NCI-H2227 (cell line): ENCODE data around the gene WASF2.
"Not testable (repeated sequence)": the region's sequence is repeated elsewhere in the genome, so short reads cannot be mapped to it uniquely, and the experiment has no call there.

Source experiments
- DNase-seq: peaks from one replicate; lab custom pipeline; 2025; ENCODE audit not compliant: unreplicated experiment; lab: John Stamatoyannopoulos, UW

Gene WASF2

DNA sequence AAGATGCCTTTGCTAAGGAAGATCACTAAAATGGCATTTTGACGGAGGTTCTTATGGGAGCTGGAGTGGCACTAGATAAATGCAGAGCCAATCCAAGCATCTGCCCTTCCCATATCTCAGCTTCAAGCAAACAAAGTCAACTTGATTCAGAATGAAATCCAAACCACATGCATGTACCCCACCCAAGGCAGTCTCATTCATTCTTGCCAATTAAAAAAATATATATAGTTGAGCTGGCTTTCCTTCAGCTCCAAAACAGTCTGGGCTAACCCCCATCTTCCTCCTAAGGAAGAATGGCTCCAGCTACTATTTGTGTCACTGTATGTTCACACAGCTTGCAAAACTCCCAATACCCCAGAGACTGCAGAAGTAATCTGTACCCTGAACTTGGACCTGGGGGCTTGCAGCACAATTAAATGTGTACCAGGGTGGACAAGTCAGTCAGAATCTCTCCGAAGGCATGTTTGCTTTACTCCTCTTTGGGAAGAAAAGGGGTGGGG, 62.1 kb downstream of the WASF2 start:
- DNase-seq = no peak

- no peak for DNase-seq
These were observed 62.6 kb downstream of the WASF2 start for GRCh38 chr1:27427329-27427728.

- DNase-seq = no peak
These were observed 66.3 kb downstream of the WASF2 start for GRCh38 chr1:27423709-27424108.

DNA sequence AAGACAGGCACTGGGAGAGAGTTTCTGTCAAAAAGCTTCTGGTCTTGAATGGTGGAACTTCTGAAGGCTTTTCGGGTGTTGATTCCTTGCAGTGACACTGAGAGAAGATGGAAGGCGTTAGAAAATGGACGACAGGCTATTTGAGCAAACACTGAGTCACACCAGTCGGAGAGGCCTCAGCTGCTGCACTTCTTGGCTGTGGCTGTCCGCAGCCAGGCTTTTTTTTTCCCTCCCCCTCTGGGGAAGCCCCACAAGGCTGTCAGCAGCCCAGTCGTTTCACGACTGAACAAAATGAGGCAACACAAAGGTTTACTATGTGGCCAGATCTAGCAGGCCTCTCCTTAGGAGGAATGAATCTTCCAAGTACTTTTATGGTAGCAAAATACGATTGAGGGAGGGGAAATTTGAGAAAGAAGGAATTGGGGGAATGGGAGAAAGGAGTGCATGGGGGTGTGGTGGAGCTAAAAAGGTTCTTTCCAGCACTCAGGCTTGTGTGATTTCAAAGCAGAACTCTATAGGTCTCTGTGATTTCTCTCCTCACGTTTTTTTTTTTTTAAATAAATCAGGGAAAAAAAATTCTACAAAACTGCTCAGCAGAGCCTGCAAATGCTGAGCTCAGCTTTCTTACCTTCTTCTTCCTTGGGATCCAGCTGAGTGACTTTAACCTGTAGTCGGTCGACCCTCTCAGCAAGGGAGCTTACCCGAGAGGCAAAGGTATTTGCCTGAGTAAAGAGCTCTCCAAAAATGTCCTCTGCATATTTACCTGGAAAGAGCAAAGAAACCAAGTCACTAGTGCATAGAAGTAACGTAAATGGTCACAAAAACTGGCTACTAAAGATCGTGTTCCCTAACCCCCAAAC, 71.4 kb downstream of the WASF2 start:
- DNase-seq = peak; percentile 27

DNA sequence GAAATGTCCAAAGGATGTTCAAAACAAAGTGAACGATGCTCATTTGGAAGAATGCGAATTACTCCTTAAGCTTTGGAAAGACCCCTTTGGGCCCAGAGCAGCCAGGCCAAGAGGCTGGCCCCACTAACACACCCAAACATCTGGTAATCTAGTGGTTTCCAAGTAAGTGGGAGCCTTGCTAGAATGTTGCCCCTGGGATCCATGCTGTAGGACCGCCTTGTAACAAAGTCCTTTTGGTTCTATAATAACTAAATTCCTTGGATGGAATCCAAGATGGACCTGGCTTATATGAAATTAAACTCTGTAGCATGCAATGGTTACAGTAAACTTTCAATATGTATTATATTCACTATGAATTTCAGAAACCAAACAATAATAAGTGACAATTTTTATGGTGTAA, 72.3 kb downstream of the WASF2 start:
- DNase-seq = no peak

- peak; percentile 55 for DNase-seq
These were observed 73.4 kb downstream of the WASF2 start for GRCh38 chr1:27416387-27417111.

GRCh38 chr1:27414091-27414490, 75.9 kb downstream of the WASF2 start:
- DNase-seq = no peak

DNA sequence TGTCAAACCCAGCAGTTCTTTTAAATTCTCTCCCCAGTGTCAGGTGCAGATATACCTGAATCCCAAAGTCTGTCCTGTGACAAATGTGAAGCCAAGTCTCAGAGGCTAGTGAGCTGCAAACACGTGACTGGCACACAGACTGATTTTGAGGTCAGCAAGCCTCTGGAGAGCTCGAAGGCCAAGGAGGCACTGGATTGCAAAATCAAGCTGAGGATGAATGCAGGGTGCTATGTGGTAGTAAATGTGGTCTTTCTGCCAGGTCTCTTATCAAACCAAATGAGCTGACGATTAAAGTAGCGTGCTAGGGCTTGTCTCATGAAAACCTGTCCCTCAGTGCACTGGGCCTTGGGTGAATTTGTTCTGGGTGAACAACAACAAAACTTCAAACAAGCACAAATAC, 77.0 kb downstream of the WASF2 start:
- DNase-seq = no peak

- no peak for DNase-seq
These were observed 77.5 kb downstream of the WASF2 start for GRCh38 chr1:27412502-27412901.

DNA sequence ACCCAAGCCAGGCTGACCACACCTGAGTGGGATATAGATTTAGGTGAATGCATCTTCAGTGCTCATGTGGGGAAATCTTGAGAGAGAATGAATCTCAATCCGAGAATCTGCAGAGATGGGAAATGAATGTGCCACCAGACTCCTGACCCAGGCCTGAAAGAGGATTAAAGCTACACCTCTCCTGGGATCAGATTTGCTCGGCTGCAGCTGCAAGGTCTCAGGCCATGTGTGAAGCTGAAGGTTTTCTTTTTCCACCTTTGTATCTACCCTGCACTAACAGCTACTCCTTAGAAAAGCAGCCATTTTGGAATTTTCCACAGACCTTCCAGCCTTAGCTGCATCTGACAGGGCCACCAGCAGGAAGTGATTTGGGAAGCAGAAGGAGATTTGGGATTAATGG, 79.3 kb downstream of the WASF2 start:
- DNase-seq = no peak

- DNase-seq = no peak
These were observed 80.3 kb downstream of the WASF2 start for GRCh38 chr1:27409669-27410068.

GRCh38 chr1:27408151-27408550, 81.8 kb downstream of the WASF2 start:
- no peak for DNase-seq

- not testable (repeated sequence) for DNase-seq
These were observed 83.2 kb downstream of the WASF2 start for GRCh38 chr1:27406791-27407190.

- peak; percentile 48 for DNase-seq
These were observed 83.6 kb downstream of the WASF2 start for GRCh38 chr1:27406362-27406680.

- DNase-seq = not testable (repeated sequence)
These were observed 84.2 kb downstream of the WASF2 start for GRCh38 chr1:27405598-27406361.

DNA sequence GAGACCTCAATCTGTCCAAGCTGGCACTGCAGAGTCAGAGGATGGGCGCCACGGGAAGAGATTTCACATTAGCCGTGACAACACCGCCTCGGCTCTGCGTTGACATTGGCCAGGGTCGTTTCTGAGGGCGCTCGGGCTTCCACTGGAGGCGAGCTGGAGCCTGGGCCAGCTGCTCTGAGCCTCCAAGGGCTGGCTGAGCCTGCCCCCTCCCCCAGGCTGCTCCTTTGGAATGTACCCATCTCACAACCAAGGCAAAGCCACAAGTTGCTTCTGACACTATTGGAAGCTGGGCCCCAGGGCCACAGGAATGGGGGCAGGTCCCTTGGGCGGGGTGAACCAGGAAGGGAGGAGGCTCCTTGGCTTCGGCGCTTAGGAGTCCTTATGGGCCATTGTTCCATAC, 84.9 kb downstream of the WASF2 start:
- no peak for DNase-seq

- DNase-seq = no peak
These were observed 86.0 kb downstream of the WASF2 start for GRCh38 chr1:27403931-27404330.

GRCh38 chr1:27403065-27403726, 86.8 kb downstream of the WASF2 start:
- peak; percentile 62 for DNase-seq

GRCh38 chr1:27402349-27402754, 87.6 kb downstream of the WASF2 start:
- DNase-seq = peak; percentile 41

- no peak for DNase-seq
These were observed 89.0 kb downstream of the WASF2 start for GRCh38 chr1:27400963-27401341.
